ENCODE data around the gene PCBP3. TPM values are rescaled to one million over a fixed set of nuclear protein-coding genes. Genes with fewer than 3 reads are reported as not detected.

Gene PCBP3
- total RNA-seq, 1 donor from 2014 or later: 72.7 TPM

- Mint-ChIP-seq H3K27ac (ENCODE audit: unreplicated experiment) (no peak overlapping the region), H3K36me3 (ENCODE audit: unreplicated experiment) (no peaks in the 10 kb centered on the region), H3K4me3 (ENCODE audit: unreplicated experiment) (no peak overlapping the region), H3K4me1 (ENCODE audit: low read depth, unreplicated experiment) (peaks cover 29% of the 10 kb centered on the region), H3K27me3 (ENCODE audit: unreplicated experiment) (peaks cover 5% of the 10 kb centered on the region), H3K9me3 (ENCODE audit: unreplicated experiment) (peaks cover 2% of the 10 kb centered on the region)
- TF ChIP-seq CTCF (IDR thresholded peaks at IDR 0.05; ENCODE audit: partially characterized antibody, unreplicated experiment): no peak
- no peak for DNase-seq
Observed at GRCh38 chr21:45818276-45818903, 174.9 kb downstream of the PCBP3 start.

GRCh38 chr21:45818904-45819285 is 175.4 kb downstream of the PCBP3 start:
- peaks cover 5% of the 10 kb centered on the region for H3K27me3 Mint-ChIP-seq (ENCODE audit: unreplicated experiment)
- H3K27ac Mint-ChIP-seq (ENCODE audit: unreplicated experiment): no peak overlapping the region
- peaks cover 2% of the 10 kb centered on the region for H3K9me3 Mint-ChIP-seq (ENCODE audit: unreplicated experiment)

GRCh38 chr21:45819478-45820170 is 176.1 kb downstream of the PCBP3 start:
- peaks cover 2% of the 10 kb centered on the region for H3K9me3 Mint-ChIP-seq (ENCODE audit: unreplicated experiment)
- DNase-seq: no peak
- no peaks in the 10 kb centered on the region for H3K36me3 Mint-ChIP-seq (ENCODE audit: unreplicated experiment)

More at GRCh38 chr21:45818904-45819285, 175.4 kb downstream of the PCBP3 start:
- H3K36me3 Mint-ChIP-seq (ENCODE audit: unreplicated experiment): no peaks in the 10 kb centered on the region
- H3K4me3 Mint-ChIP-seq (ENCODE audit: unreplicated experiment): no peak overlapping the region
- TF ChIP-seq CTCF (IDR thresholded peaks at IDR 0.05; ENCODE audit: partially characterized antibody, unreplicated experiment): no peak
- peaks cover 29% of the 10 kb centered on the region for H3K4me1 Mint-ChIP-seq (ENCODE audit: low read depth, unreplicated experiment)
- no peak for DNase-seq

GRCh38 chr21:45820171-45821091 is 176.9 kb downstream of the PCBP3 start:
- peak; percentile 88 for TF ChIP-seq CTCF (IDR thresholded peaks at IDR 0.05; ENCODE audit: partially characterized antibody, unreplicated experiment)
- Mint-ChIP-seq H3K4me3 (ENCODE audit: unreplicated experiment) (no peak overlapping the region), H3K9me3 (ENCODE audit: unreplicated experiment) (peaks cover 2% of the 10 kb centered on the region), H3K4me1 (ENCODE audit: low read depth, unreplicated experiment) (peaks cover 33% of the 10 kb centered on the region), H3K27ac (ENCODE audit: unreplicated experiment) (peak overlapping the region; percentile 68), H3K36me3 (ENCODE audit: unreplicated experiment) (no peaks in the 10 kb centered on the region), H3K27me3 (ENCODE audit: unreplicated experiment) (peaks cover 5% of the 10 kb centered on the region)
- DNase-seq: peak; percentile 89

More at GRCh38 chr21:45819478-45820170, 176.1 kb downstream of the PCBP3 start:
- Mint-ChIP-seq H3K27me3 (ENCODE audit: unreplicated experiment) (peaks cover 5% of the 10 kb centered on the region), H3K4me1 (ENCODE audit: low read depth, unreplicated experiment) (peaks cover 33% of the 10 kb centered on the region), H3K4me3 (ENCODE audit: unreplicated experiment) (no peak overlapping the region), H3K27ac (ENCODE audit: unreplicated experiment) (no peak overlapping the region)
- no peak for TF ChIP-seq CTCF (IDR thresholded peaks at IDR 0.05; ENCODE audit: partially characterized antibody, unreplicated experiment)
